CD4-positive, alpha-beta T cell treated with Interleukin-6 at 100 ng/mL for 8 hours (primary cell): ENCODE measurements around the gene ZNF514.

ENCODE experiments used
- DNase-seq: peaks from one replicate; pipeline ENCODE4 v3.0.0-alpha.2; 2020; ENCODE audit warnings: mixed read lengths, low spot score

ZNF514 gene

DNA sequence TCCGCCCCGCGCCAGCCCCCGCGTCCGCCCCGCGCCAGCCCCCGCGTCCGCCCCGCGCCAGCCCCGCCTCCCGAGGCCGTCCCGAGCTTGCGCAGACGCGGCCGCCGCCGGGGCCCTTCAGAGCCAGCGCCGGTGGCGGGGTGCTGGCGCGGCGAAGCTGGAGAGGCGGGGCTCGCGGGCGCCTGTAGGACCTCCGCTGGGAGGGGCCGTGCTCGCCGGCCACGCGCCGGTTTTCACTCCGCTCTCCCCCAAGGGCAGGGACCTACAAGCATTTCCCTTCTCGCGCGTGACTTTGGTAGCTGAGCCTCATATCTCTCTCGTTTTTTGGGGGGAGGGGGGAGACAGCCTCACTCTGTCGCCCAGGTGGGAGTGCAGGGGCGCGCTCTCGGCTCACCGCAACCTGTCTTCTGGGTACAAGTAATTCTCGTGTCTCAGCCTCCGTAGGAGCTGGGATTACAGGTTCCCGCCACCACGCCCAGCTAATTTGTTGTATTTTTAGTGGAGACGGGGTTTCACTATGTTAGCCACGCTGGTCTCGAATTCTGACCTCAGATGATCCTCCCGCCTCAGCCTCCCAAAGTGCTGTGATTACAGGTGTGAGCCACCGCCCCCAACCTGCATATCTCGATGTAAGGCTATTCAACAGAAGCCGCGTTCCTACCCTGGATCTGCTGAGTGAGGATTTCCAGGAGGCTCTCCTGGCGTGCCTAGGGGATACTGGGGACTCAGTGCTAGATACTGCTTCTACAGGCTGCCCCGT, at the start of gene ZNF514:
TSS of gene ZNF514 (minus strand) at position 159 of the 760 bp plus-strand sequence. CDS start 6,595 bp downstream, outside the sequence.
- peak; percentile 73 for DNase-seq

DNA sequence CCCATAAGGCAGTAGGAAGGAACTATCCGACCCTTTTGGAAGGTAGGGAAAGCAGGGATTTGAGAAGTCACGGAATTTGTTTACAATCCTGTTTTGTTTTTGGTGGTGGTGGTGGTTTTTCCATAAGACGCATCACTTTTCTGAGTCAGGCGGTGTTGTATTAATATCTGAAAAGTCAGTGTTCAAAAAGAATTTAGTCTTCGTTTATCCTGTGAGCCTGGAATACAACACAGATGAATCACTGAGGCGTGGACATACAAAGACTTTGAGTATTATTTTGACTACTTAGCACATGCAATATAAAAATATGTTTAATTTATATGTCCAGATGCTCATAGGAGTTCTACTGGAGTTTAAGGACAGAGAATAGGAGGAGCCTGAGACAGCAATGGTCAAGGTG, 48.5 kb upstream of the ZNF514 start:
- DNase-seq, result no peak

DNA sequence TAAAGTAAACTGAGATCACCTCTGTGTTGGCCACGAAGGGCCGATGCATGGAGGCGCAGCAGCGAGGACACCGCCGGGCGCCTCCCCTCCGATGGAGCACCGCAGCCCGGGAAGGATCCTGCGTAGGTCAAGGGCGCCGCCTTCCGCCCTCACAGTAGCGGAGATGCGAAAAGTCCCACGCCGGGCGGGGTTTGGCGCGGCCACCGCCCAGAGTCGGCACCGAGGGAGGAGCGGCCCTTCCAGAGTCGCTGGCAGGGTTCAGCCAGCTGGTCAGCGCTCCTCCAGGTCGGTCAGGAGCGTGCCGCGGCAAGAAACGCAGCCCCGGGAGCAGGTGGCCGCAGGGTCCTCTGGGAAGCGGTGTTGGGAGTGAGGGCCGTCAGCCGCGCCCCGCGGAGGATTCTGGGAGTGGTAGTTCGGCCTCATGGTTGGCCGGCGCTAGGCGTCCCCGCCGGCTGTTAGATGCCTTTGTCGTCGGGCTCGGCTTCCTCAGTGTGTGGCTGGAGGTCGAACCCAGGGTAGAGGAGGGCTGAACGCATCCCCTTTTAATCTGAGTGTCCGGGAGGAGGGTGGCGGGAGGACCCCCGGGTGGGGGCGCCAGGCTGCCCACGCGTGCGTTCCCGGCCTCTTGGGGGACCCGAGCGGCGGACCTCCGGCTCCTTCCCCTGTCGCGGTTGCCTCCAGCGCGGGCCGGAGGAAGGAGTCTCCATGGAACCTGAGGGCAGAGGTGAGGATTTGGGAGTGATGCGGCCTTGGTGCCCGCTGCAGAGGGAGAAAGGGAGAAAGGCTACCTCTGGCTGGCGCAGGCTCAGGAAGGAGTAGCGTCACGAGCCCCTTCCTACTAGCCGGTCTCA, 47.7 kb upstream of the ZNF514 start, which contains the start of gene ZNF892:
TSS of gene ZNF892 (plus strand) at position 411 of the 851 bp plus-strand sequence. CDS start at position 706, 295 bp downstream.
- peak; percentile 72 for DNase-seq

DNA sequence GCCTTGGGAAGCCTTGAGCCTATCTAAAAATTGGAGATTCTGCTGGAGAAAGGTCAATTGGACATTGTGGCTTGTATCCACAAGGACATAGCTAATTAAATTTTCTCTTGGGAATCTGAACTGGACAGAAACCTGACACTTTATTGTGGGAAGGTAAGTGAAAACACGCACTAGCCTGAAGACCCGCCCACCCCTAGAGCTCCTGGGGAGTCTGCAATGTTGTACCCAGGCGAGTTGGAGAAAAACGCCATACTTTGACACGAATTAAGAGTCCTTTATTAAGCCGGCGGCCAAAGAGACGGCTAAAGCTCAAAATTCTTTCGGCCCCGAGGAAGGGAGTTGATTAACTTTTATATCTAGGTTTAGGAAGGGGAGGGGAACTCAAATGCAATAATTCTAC, 46.4 kb upstream of the ZNF514 start:
- DNase-seq, result no peak

DNA sequence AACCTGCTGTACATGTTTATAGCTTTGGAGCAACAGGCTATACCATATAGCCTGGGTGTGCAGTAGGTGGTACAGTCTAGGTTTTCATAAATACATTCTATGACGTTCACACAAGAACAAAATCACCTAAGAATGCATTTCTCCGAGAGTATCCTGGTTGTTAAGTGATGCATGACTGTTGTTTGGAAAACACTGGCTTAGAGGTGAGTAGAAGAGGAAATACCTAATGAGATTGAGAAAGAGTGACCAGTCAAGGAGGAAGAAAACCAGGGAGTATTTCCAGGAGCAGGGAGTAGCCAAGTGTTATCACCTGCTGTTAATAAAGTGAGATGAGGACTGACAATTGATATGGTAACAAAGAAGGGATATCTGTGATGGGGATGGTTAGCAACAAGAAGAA, 44.7 kb upstream of the ZNF514 start:
- DNase-seq, result no peak

DNA sequence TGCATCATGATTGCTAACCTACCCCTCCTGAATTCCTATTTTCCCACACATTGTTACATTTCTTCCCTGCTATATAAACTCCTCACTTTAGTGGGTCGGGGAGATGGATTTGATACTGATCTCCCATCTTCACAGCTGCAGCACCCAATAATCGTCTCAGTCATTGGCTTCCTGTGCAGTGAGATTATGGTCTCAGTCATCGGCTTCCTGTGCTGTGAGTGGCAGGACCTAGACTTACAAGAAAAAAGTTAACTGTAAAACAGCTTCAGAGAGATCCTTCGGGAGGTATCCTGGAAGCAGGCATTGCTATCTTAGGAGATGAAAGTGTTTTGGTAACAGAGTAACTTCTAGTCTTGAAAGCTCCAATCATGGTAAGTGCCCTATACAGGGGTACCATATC, 44.3 kb upstream of the ZNF514 start:
- no peak for DNase-seq

DNA sequence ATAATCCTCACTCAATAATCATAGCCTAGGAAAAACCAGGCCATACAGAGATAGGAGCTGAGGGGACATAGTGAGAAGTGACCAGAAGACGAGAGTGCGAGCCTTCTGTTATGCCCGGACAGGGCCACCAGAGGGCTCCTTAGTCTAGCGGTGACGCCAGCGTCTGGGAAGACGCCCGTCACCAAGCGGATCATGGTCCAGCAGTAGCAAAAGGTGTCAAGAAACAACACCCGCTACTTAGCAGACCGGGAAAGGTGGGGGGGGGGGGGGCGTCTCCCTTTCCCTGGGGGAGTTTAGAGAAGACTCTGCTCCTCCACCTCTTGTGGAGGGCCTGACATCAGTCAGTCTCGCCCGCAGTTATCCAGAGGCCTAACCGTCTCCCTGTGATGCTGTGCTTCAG, 33.3 kb upstream of the ZNF514 start:
- peak; percentile 14 for DNase-seq

DNA sequence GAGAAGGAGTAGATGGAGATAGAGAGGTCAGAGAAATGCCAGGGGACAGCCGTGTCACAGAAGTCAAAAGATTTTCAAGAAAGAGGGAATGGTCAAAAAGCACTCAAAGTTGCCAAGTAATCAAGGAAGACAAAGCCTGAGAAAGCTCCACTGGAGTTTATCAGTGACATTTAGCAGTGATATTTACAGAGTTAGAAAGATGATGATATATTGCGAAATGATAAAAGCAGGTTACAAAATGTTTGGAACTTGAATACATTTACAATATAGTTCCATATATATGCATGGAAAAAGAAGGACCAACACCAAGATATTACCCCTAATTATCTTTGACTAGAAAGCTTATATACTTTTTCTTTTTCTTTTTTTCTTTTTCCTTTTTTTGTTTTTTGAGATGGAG, 26.3 kb upstream of the ZNF514 start:
- no peak for DNase-seq

DNA sequence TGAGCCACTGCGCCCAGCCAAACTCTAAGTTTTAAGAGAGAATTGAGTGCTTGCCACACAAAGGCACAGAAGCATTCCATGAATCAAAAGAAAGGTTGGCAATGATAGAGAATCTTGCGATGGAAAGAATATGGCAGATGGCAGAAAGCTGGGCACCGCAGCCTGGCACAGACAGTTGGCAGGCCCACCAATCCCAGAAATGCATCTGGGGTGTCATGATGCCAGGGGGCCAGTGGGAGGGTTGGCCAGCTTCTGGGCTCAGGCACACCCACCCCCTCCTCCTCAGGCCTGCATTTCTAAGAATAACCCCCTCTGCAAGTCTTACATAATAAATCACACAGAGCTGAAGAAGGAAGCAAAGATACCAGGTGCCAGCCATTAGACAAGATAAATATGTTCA, 25.5 kb upstream of the ZNF514 start:
- no peak for DNase-seq

DNA sequence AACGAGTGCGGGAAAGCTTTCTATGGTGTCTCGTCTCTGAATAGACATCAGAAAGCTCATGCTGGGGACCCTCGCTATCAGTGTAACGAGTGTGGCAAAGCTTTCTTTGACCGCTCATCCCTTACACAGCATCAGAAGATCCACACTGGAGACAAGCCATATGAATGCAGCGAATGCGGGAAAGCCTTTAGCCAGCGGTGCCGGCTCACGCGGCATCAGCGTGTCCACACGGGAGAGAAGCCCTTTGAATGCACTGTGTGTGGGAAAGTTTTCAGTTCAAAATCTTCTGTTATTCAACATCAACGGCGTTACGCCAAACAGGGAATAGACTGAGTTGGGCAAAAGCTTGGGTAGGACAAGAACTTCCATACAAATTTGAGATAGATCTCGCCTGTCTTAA, 22.1 kb upstream of the ZNF514 start:
- no peak for DNase-seq

DNA sequence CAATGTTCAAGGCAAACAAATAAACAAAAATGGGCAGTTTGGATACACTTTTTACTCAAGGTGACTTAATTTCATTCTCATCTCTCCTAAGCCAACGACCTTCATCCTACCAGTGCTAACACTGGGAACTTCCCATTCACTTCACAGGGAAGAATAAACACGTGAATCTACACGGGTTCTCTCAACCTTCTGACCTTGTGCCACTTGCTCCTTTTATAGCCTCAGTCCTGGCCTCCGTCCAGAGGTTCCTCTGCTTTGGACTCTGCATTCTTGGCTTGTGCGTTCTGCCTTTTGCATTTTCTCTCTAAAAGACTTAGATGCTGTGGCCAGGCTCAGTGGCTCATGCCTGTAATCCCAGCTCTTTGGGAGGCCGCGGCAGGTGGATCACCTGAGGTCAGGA, 19.8 kb upstream of the ZNF514 start:
- DNase-seq, result no peak

DNA sequence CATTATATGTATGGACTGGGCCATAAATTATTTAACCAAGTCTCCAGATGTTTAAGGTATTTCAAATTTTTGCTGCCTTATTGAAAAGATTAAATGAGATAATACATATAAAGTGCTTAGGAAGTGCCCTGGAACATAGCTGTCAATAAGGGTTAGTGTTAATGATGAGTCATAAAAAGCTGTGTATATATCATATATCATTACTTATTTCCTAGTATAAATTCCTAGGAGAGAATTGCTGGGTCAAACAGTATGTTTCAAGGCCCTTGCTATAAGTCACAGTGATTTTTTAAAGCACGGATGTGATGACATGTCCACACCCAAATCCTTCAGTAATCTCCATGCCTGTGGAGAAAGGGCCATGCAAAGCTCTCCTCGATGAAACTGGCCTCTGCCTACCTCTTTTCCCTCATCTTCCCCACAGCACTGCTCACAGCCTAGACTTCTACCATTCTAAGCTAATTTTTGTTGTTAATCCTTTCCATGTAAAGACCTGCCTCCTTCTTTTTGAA, 14.4 kb upstream of the ZNF514 start:
- no peak for DNase-seq

DNA sequence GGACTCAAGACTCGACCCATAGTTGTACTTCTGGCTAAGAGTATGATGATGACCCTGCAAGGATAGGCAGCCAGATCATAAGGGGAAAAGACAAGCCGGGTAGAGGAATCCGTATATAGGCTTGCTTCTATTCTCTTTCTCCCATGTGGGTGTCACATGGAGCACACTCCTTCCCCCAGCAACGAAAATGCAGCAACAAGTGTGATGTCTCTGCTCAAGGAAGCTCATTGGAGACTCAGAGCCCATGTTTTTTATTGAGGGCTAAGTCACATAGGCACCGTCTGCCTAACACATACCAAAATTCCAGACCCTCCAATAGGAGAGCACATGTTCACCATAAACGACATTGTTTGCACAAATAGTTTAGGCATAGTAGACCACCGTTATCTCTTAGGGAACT, 12.3 kb upstream of the ZNF514 start:
- DNase-seq, result no peak

DNA sequence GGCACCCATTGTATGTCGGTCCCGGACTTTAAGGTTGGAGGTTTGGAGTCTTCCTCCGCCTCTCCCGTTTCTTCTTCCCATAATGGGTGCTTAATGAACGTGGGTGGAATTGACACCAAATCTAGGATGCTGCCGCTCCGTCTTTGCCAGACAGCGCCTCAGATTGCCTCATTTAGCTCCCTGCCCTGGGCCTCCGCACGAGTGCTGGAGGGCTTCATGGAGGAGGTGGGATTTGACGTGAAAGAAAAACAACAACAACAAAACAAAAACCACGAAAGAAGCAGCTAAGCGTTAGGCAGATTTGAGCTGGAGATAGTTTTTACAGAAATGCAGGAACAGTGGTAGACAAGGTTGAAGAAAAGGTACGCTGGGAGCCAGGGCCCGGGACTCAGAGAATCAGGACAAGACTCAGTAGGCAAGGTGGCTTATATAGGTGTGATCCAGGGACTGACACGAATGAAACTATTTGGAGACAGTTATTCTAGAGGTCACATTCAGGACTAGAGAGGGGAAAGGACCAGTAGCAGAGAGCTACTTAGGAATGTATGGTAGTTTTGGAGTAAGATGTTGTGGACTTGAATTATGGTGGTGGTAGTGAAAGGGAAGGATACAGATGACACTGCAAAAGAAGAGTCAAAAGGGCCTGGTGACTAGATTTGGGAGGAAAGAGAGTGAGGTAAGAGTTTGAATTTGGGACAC, 6.6 kb upstream of the ZNF514 start:
- no peak for DNase-seq

DNA sequence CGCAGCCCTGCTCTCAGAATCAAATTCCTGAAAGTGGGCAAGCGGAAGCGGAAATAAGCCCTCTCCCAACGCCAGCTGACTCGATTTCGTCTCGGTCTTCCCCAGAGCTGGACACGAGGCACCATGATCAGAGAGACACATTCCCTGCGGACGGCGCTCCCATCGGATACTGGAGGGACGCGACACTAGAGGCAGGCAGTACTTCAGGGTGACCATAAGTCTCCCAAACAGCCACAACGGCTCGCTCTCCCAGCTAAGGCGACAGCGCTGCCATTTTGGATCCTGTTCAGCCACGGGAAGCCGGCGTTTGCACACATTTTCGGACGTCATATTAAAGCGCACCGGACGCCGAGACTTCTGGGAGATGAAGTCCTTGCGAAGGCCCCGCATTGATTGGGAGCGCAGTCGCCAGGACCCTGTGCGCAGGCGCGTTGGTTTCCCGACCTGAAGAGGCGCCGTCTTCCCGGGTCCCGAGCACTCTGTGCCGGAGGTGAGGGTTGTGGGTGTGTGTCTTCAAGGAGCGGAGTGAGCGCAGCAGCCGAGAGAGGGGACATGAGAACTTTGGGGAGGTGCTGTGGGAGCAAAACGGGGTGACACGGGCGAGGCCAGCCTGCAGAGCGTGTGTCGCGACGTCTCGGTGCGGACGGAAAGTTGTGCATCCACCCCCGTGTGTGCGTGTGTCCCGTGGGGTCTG, 5.9 kb upstream of the ZNF514 start, which contains the start of gene ZNF2:
TSS of gene ZNF2 (plus strand) at position 439 of the 694 bp plus-strand sequence. CDS start 10,418 bp downstream, outside the sequence.
- DNase-seq, result peak; percentile 96

DNA sequence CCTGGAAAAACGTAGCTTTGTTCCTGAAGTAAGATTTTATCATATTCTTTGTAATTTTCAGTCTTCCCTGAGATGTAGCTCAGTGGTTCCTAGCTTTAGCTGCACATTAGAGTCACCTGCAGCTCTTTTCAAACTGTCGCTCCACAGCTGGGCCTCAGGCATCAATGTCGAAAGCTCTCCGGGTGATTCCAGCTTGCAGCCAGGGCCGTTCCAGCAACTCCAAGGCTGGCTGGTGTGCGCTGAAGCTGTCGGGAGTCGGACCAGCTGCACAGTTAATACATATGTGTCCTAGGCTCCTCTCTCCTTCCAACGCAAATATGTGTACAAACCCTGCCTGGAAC, 5.4 kb upstream of the ZNF514 start:
- DNase-seq, result no peak

DNA sequence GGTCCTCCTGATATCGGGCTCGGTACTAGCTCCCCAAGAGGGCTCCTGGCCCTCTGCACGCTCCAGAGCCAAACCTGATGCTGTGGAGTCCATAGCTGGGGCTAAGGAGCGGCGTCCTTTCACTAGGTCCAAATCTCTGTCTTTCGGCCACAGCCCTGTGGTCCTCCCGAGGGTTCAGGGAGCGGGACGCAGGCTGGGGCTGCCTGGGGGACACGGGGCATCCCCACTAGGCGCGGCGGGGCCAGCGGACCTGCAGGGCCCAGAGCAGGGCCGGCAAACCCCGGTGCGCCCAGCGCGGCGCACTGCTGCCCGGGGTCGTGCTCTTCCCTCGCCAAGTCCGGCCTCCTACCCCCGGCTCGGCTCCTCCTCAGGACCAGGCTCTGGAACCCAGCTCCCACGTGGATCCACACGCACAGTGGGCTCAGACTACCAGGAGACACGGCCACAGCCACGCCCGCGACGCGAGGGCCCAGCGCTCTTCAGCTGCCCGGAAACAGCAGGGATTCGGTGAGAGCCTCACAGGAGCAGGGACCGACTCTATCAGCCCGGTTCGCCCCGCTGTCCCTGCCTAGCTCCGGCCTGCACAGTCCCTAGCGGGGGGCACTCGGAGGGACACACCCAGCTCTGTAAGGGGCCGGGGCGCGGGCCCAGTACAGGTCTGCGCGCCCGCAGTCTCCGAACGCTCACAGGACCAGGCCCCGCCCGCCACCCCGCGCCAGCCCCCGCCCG, 593 bp downstream of the ZNF514 start:
- no peak for DNase-seq

DNA sequence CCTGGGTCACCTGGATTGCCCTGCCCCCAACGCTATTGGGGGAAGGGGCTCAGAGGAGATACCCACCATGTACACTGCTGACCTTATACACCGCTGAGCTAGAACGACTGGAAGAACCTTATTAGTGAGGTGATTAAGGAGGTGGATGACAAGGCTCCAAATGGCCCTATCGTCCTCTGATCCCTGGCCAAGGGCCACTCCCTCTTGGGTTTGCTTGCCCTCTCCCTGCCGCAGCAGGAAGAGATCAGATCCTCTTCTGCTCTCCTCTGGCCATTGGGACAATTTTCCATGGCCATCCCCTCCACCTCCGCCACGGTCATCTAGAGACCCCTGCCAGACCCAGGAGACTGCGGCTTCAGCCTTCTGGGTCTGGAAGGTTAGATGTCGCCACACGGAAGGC, 1.2 kb downstream of the ZNF514 start:
- DNase-seq, result no peak

DNA sequence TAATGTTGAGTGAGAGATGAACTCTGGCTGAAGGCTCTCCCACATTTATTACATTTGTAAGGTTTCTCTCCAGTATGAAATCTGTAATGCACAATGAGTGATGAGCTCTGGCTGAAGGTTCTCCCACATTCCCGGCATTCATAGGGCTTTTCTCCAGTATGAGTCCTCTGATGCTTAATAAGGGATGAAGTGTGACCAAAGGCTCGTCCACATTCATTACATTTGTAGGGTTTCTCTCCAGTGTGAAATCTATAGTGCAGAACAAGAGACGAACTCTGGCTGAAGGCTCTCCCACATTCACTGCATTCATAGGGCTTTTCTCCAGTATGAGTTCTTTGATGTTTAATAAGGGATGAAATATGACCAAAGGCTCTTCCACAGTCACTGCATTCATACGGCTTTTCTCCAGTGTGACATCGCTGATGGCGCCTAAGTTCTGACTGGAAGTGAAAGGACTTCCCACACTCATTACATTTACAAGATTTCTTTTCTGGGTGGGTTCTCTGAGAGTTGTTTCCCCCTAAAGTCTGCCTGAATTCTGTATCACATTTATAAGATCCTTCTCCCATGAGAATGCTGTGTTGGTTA, 10.2 kb downstream of the ZNF514 start:
- DNase-seq, result no peak

DNA sequence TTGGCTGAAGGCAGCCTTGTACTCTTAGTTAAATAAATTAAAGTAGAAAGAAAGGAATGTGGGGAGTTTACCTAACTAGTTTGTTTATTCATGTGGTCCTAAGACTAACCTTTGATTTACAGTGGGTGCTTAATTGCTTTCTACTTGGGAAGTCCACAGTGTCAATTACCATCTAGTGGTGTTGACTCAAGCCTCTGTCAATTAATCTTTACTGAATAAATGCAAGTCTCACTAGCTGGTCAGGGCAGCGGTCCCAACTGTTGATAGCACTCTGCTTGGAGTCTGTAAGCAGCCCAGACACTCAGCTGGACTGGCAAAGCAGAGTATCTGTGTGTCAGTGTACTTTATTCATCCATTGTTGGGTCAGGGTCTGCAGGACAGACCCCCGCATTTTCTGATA, 15.8 kb downstream of the ZNF514 start:
- no peak for DNase-seq

DNA sequence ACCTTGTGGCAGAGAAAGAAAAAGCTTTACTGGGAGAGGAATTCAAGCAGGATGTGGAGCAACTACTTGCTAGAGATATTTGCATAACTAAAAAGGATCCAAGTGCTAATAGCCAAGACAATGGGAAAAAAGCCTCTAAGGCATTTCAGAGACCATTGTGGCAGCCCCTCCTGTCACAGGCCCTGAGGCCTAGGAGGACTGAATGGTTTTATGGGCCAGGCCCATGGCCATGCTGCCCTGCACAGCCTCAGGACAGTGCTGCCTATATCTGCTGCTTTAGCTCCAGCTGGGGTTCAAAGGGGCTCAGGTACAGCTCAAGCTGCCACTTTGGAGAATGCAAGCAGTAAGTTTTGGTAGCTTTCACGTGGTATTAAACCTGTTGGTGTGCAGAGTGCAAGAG, 20.9 kb downstream of the ZNF514 start:
- no peak for DNase-seq
